Skin epidermis (tissue), 12 donors: ENCODE data around the gene CTNNA3.
"Not testable (repeated sequence)": the region's sequence is repeated elsewhere in the genome, so short reads cannot be mapped to it uniquely, and the experiment has no call there.

Experiments used
- H3K27ac ChIP-seq, 21 experiments: fragments of 200-600 bp; sonication (generic) in 11 of 21; one replicate each; pipeline ENCODE4 v1.5.0; 2020; ENCODE audit warnings: mild to moderate bottlenecking in 3 of 21, inconsistent platforms in 2 of 21, moderate library complexity in 2 of 21
- H3K4me3 ChIP-seq, 7 experiments: fragments of 200-600 bp; sonication (generic) in 2 of 7; one replicate each; pipeline ENCODE4 v1.5.0; 2020; ENCODE audit warnings: inconsistent platforms in 2 of 7, mild to moderate bottlenecking in 2 of 7, moderate library complexity in 1 of 7

Gene CTNNA3

DNA sequence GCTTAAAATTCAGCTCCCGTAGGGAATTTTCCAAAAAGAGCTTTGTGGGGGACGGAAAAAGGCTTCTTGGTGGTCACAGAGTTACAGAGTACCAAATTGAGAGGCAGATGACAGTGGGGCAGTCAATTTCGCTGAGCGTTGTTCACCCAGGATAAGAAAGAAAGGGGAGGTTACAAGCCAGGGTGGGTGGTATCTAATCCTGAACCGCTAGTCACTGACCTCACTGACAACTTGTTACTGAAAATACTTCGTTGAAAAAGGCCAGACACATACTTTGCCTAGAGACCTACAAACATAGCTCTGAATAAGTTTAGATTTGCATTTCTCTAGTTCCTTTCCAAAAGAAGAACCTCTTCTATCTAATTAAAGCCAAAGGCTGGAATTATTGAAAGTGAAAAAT lies at the start of gene CTNNA3:
TSS of gene CTNNA3 (minus strand) at position 167 of the 400 bp plus-strand sequence.
- Histone ChIP-seq H3K4me3 (no peak within 1 kb of the TSS), H3K27ac (no peak within 1 kb of the TSS)

- H3K27ac ChIP-seq = no peak overlapping the region
- no peak overlapping the region for H3K4me3 ChIP-seq
Measured at GRCh38 chr10:67735430-67735829, 39.4 kb upstream of the CTNNA3 start.

GRCh38 chr10:67733511-67733910 lies 37.5 kb upstream of the CTNNA3 start:
- no peak overlapping the region for H3K27ac ChIP-seq

DNA sequence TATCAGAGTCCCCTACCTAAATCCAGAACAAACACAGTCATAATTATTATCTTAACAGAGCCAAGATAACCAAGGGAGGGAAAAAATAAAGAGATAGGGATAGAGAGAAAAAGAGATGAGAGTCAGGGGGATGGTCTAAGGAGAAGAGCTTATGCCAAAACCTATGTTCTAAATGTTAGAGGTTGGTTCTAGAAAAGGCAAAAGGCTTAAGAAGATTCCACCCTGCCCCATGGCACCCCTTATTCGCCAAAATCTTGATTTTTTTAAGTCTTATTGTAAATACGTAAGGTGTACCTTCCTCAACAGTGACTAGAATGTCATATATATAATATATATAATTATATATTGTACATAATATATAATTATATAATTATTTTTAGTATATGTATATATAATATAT lies 29.6 kb upstream of the CTNNA3 start:
- no peak overlapping the region for H3K4me3 ChIP-seq

More at GRCh38 chr10:67733511-67733910, 37.5 kb upstream of the CTNNA3 start:
- no peak overlapping the region for H3K4me3 ChIP-seq

GRCh38 chr10:67723601-67724000 lies 27.6 kb upstream of the CTNNA3 start:
- H3K4me3 ChIP-seq = no peak overlapping the region
- no peak overlapping the region for H3K27ac ChIP-seq

More for the DNA sequence above, 29.6 kb upstream of the CTNNA3 start:
- no peak overlapping the region for H3K27ac ChIP-seq

GRCh38 chr10:67722113-67722512 lies 26.1 kb upstream of the CTNNA3 start:
- no peak overlapping the region for H3K27ac ChIP-seq
- no peak overlapping the region for H3K4me3 ChIP-seq

GRCh38 chr10:67716455-67716854 lies 20.5 kb upstream of the CTNNA3 start:
- H3K4me3 ChIP-seq = not testable (repeated sequence)

DNA sequence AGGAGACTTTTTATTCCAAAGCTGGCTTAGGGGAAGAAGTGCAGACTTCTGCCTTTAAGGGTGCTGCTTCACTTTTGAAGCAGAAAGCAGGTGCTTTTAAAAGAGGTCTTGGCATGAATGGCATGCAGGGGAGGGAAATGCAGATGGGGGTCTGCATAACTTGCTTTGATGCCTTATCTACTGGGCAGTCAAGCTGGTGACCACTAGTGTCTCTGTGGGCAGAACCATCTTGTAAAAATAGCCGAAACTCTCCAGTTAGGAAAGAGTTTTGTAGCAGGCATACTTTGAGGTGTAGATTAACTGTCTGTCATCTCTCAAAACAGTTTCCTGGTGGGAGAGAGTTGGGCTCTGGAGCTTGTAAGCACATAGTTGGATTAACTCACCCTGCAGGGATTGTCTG lies 9.9 kb upstream of the CTNNA3 start:
- Histone ChIP-seq H3K27ac (no peak overlapping the region), H3K4me3 (no peak overlapping the region)

More at GRCh38 chr10:67716455-67716854, 20.5 kb upstream of the CTNNA3 start:
- not testable (repeated sequence) for H3K27ac ChIP-seq

GRCh38 chr10:67699613-67700270 lies 3.7 kb upstream of the CTNNA3 start:
- H3K27ac ChIP-seq, H3K4me3 ChIP-seq: not testable (repeated sequence)

GRCh38 chr10:67698164-67698563 lies 2.2 kb upstream of the CTNNA3 start:
- no peak overlapping the region for H3K27ac ChIP-seq
- H3K4me3 ChIP-seq = no peak overlapping the region

- Histone ChIP-seq H3K27ac (no peak overlapping the region), H3K4me3 (no peak overlapping the region)
Measured at GRCh38 chr10:67697724-67698131, 1.7 kb upstream of the CTNNA3 start.

DNA sequence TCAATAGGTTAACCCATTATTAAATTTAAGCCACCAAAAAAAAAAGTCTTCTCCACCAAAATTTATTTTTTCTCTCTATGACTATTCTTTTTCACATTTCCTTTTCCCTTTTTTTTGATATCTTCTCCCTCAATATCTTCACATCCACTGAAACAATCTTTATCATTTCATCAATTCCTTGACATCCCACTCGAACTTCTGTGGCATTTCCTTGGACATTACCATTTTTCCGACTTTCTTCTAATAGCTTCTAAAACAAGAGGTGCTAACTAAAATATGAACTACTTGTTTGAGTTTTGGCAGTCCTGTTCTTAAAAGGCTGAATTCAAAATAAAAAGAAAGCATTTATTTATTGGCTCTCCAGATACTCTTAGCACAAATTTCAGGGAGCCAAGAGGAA lies 684 bp upstream of the CTNNA3 start:
- no peak overlapping the region for H3K4me3 ChIP-seq
- H3K27ac ChIP-seq = no peak overlapping the region

GRCh38 chr10:67695555-67695954 lies 440 bp downstream of the CTNNA3 start:
- Histone ChIP-seq H3K27ac (no peak overlapping the region), H3K4me3 (no peak overlapping the region)

GRCh38 chr10:67691861-67692260 lies 4.1 kb downstream of the CTNNA3 start:
- H3K4me3 ChIP-seq, H3K27ac ChIP-seq: not testable (repeated sequence)

DNA sequence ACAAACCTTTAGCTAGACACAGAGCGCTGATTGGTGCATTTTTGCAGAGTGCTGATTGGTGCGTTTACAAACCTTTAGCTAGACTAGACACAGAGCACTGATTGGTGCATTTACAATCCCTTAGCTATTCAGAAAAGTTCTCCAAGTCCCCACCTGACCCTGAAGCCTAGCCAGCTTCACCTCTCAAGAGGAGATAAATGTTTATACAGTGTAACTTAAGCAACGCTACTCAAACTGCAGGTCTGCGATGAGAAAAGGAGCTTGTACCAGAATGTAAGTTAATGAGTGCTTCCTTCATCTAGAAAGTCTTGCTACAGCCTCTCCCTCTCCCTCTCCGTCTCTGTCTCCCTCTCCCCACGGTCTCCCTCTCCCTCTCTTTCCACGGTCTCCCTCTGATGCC lies 5.5 kb downstream of the CTNNA3 start:
- H3K4me3 ChIP-seq, H3K27ac ChIP-seq: not testable (repeated sequence)

DNA sequence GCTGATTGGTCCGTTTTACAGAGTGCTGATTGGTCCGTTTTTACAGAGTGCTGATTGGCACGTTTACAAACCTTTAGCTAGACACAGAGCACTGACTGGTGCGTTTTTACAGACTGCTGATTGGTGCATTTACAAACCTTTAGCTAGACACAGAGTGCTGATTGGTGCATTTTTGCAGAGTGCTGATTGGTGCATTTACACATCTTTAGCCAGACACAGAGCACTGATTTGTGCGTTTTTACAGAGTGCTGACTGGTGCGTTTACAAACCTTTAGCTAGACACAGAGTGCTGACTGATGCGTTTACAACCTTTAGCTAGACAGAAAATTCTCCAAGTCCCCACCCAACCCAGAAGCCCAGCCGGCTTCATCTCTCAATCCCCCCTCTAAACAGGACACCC lies 11.9 kb downstream of the CTNNA3 start:
- H3K4me3 ChIP-seq, H3K27ac ChIP-seq: not testable (repeated sequence)

DNA sequence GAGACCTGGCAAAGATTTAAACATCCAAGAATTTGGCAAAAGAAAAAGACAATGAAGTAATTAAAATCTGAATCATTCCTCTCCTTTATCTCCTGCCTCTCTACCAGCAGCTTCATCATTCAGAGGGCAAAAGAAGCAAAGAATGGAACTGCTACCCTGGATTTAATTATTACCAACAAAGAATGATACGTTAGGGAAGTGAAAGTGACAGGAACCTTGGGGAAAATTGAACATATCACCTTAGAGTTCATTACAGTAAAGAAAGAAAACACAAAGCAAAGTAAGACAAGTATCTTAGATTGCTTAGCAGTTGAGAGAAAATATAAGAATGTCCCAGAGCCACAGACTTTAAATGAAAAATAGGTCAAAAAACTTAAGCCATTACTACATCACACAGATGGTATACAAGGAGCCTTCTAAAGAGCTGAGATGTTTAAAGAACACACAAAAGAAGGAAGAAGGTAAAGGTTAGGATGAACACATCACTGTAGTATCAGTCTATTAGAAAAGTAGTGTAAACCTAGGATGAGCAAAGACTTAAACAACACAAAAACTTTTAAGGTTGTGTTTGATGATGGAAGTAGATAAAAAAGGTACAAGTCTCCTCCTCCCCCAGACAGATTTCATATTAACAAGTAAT lies 17.5 kb downstream of the CTNNA3 start:
- no peak overlapping the region for H3K4me3 ChIP-seq

GRCh38 chr10:67676208-67676825 lies 19.7 kb downstream of the CTNNA3 start:
- Histone ChIP-seq H3K27ac (no peak overlapping the region), H3K4me3 (no peak overlapping the region)

More for the DNA sequence above, 17.5 kb downstream of the CTNNA3 start:
- H3K27ac ChIP-seq = no peak overlapping the region

GRCh38 chr10:67670401-67670800 lies 25.6 kb downstream of the CTNNA3 start:
- H3K4me3 ChIP-seq = no peak overlapping the region
- H3K27ac ChIP-seq = no peak overlapping the region

DNA sequence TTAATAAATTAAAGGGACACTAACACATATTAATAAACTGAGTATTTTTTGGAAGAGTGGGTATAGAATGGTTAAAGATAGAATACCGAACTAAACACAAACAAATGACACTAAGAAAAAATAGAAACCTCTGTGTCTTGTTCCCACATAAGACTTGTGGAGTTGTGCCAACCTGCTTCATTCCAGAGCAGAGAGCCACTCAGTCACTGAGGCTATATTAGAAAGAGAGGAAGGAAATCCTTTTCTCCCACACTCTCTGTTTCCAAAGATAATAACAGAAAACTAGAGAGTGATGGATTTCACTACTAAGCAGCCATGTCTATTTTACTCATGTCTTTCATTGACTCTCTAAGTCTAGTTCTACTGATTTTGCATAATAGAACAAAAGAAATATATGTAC lies 26.0 kb downstream of the CTNNA3 start:
- no peak overlapping the region for H3K27ac ChIP-seq
- H3K4me3 ChIP-seq = no peak overlapping the region

- no peak overlapping the region for H3K4me3 ChIP-seq
- no peak overlapping the region for H3K27ac ChIP-seq
Measured at GRCh38 chr10:67668448-67668847, 27.5 kb downstream of the CTNNA3 start.
